Lung microvascular endothelial cell (primary cell): ENCODE results near the gene BCAS3. TPM values are rescaled to one million over a fixed set of nuclear protein-coding genes. Genes with fewer than 3 reads are reported as not detected.

ENCODE experiments used
- DNase-seq, 2 donors: peaks; one replicate each; pipeline versions ENCODE4 v3.0.0 to v3.0.0-alpha.2; 2010; ENCODE audit warnings: low read depth in 2 of 2
- total RNA-seq: library from RNA; depleted of rRNA; stranded (reverse); fragments of >200 nt; gene quantifications from 2 replicates; pipeline ENCODE4 v1.2.1, GENCODE V29; 2014

The BCAS3 gene
- total RNA-seq, 1 donor from 2014 or later, result 17.9 TPM

GRCh38 chr17:61189968-61190367 lies 512.3 kb downstream of the BCAS3 start:
- DNase-seq, result no peak

GRCh38 chr17:61196302-61196704 lies 518.7 kb downstream of the BCAS3 start:
- no peak for DNase-seq

GRCh38 chr17:61196799-61197198 lies 519.1 kb downstream of the BCAS3 start:
- DNase-seq, result no peak

DNA sequence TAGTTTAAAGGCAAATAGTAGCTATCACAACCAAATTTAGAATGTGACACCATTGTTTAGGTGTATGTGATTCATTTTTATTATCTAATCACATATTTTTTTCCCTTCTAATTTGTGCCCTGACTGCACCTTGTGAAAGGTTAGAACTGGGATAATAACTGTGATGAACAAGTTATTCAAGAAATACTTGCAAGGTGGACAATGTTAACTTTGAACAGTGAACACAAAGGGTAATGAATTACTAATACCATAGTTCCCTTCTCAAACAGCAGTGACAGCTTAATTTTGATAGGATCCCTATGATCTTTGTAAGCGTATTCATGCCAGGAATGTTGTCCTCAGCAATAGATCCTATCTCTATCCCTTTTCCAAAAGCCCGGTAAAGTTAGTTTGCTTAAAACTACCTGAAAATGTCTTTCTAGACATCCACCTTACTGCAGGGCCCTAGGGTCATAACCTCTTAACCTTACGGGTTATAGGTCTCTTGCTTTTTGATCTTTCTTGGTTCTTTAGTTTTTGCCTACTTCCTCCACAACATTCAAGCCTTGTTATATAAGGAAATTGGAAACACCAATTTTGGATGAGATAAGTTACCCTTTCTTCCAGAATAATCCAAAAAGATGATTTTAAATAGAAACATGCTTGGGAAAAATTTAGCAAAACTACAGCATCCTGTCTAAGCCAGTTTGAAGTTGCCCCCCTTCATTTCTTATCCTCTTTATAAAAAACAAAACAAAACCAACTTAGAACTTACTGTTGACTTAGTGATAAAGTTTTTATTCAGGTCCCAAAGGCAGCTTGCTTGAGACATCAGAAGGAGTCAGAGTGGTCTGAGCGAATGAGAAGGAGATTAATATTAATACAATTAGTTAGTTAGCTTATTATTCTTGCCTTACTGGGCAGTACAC lies 522.0 kb downstream of the BCAS3 start:
- no peak for DNase-seq

DNA sequence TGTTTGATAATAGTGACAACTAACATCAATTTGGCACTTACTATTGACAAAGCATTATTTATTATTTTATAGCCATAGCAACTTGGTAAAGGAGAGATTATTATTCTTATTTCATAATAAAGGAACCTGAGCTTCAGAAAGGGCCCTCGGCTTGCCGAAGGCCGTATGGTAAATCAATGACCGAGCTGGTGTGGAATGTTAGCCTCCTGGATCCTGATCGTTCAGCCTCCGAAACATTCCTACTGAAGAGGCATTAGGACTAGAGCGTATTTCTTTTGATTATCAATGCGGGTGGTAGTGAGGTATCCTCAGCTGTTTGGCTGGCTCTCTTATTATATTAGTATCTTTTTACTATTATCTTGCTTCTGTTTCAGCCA lies 522.7 kb downstream of the BCAS3 start:
- no peak for DNase-seq

DNA sequence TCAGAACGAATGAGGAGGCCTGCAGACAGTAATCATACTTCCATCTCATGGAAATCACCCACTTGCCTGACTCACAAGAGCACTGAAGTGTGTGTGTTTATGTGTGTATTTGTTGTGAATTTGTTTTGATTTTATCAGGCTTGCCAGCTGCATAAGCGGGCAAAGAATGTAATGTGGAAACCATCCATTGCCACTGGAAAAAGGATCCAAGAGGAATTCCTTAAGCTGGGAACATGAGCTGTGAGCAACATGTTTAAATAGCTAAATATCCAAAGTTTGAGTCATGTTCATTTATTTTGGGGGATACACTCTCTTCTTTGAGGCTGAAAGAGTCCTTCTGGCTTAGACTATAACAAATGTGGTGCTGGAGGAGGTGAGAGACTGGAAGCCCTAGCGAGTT lies 523.6 kb downstream of the BCAS3 start:
- DNase-seq, result peak in 1 of 2 donors; percentile 3

- no peak for DNase-seq
Measured at GRCh38 chr17:61202564-61202963, 524.9 kb downstream of the BCAS3 start.

GRCh38 chr17:61203671-61204131 lies 526.0 kb downstream of the BCAS3 start:
- DNase-seq, result no peak

DNA sequence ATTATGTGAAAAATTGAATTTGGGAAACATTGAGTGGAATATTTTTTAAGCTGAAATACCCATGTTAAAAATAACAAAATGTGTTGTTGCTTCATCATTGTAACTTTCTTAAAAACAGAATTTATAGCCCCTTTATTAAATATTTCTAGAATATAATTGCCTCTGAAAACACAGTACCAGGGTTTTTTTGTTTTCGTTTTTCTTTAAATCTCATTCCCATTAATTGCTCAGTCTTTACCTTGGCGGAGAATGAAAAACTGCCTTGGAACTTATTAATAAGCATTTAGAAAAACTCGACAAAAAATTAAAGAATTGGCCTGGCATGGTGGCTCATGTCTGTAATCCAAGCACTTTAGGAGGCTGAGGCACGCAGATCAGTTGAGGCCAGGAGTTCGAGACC lies 526.8 kb downstream of the BCAS3 start:
- DNase-seq, result no peak

GRCh38 chr17:61205401-61205800 lies 527.8 kb downstream of the BCAS3 start:
- no peak for DNase-seq

- DNase-seq, result no peak
Measured at GRCh38 chr17:61205931-61206330, 528.3 kb downstream of the BCAS3 start.

DNA sequence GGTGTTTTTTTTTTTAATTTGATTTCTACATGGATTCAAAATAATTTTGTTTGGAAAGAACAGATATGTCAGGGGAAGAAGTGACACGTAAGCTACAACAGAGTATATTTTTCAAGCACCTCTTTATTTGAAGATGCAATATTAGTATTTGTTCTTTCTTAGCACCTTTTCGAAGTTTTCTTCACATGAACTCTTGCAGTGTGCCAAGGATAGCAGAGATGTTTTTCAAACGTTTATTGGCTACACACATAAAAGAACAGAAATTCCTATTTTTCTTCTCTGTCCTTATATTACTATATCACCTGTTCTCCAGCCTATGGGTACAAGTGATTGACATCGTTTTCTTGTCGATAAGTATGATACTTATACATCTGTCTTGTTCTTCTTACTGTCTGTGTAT lies 529.3 kb downstream of the BCAS3 start:
- no peak for DNase-seq

- peak in 1 of 2 donors; percentile 34 for DNase-seq
Measured at GRCh38 chr17:61208301-61209105, 530.9 kb downstream of the BCAS3 start.

GRCh38 chr17:61209106-61209439 lies 531.4 kb downstream of the BCAS3 start:
- no peak for DNase-seq

DNA sequence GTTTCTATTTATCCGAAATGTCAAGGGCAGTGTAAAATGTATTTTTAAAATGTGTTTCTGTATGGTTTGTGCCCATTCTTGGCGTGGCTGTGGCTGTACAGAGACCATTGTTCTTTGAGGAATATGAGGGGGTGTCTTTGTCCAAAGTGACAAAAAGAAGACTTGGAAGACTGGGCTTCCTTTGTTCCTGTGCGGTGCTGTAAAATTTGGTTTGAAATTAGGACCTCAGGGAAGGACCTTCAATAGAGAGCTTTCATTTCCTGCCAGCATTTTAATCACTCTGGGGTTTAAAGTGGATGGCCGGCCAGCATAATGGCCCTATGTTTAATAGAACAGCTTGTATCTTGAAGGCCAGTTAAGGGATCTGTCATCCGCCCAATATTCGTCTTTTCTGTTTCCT lies 531.9 kb downstream of the BCAS3 start:
- DNase-seq, result no peak

DNA sequence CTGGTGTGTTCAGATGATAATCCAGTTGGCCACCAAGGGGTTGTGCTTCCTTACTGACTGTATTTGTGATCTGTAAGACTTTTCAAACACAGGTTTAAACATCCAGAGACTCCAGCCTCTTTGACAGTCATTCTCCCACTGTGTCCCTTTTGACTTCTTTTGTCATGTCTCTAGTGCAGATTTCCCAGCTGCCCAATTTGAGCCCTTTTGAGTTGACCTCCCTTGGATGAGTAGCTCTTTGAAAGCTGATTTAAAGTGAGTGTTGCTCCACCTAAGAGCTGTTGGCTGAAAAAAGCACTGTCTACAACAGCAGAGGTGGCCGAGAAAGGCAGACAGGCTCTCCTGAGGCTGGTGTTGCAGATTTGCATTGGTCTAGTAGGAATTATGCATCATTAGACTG lies 533.6 kb downstream of the BCAS3 start:
- no peak for DNase-seq

GRCh38 chr17:61212655-61213054 lies 535.0 kb downstream of the BCAS3 start:
- DNase-seq, result no peak

DNA sequence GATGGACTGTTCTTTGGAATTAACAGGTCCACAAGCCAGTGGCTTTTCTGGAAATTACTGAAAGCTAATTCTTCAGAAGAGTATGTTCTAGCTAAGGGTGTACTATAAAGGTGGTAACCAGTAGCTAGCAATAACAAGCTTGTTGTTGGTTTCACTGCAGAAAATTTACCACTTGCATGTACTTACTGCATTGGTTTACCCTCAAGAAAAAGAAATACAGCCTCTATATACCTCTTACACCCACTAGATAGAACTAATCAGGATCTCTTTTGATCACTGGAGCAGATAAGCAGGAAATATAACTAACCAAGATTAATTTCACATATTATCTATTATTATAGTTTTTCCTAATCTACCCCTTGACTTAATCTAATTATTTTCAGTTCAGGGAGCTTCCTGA lies 537.1 kb downstream of the BCAS3 start:
- no peak for DNase-seq

GRCh38 chr17:61216066-61216465 lies 538.4 kb downstream of the BCAS3 start:
- DNase-seq, result no peak

DNA sequence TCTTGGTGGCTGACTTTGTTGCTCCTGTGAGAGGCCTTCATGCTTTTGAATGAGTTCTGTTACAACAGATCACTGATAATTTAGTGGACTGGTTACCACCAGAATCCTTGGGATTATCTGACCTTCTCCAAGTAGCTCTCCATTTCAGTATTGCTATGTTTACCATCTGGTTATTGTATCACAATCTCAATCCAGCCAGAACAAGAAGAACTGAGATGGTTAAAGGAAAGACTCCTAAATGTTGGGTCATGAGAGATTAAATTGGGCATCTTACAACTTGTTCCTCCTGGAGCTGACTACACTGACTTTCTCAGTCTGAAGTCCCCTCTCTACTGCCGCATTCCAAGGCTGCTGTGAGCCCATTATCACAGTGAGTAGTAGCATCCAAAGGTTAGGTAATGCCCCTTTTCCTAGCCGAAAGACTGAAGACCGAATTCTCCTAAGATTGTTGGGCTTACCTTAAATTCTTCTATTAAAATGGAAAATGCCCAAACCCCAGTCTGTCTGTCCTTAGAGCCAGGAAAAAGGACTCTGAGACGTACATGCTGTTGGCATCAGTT lies 540.3 kb downstream of the BCAS3 start:
- DNase-seq, result no peak

GRCh38 chr17:61218438-61218837 lies 540.8 kb downstream of the BCAS3 start:
- DNase-seq, result peak in 1 of 2 donors; percentile 28

DNA sequence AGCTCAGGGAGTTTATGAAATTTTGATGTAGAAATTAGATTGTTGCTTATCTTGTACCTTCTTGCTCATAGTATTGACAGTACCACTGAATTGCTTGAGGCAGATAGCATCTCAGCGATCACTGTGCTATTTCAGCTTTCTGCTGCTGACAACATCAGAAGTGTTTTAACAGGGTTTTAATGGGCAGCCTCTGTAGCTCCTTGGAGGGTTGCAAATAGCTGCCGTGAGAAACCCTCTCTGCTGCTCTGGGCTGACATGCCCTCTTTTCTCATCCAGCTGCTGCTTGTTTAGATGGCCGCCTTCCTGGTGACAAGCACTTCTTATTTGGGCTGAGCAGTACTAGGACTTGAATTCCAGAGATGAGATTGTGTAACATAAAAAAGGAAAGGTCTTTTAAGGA lies 541.8 kb downstream of the BCAS3 start:
- no peak for DNase-seq
